ENCODE results near the gene SNRNP35.
"Not testable (repeated sequence)": the region's sequence is repeated elsewhere in the genome, so short reads cannot be mapped to it uniquely, and the experiment has no call there.

The SNRNP35 gene

DNA sequence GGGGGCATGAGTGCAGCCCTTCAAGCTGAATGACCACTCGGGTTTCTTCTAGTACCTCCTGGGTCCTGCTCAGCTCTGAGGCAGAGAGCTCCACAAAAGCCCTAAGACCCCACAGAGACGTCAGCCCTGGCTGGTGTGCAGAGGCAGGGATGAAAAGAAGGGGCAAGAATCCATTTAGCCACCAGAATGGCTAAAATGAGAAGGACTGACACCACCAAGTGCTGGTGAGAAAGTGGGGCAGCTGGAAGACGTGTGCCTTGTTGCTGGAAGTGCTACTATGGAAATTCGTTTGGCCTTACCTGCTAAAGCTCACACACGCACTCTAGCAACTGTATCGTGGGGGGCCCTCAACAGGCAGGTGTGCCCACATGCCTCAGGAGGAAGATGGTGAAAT, 48.9 kb downstream of the SNRNP35 start:
- H3K9ac ChIP-seq (ENCODE audit: low read depth, low read length, poor library complexity, severe bottlenecking), result no peak overlapping the region
- no peak overlapping the region for H2AFZ ChIP-seq (ENCODE audit: low read length)
- H3F3A ChIP-seq (ENCODE audit: low read depth), result no peaks in the 10 kb centered on the region
- no peaks in the 10 kb centered on the region for H3K36me3 ChIP-seq (ENCODE audit: insufficient read depth, low read length)
- H3K4me1 ChIP-seq (ENCODE audit: insufficient read depth, low read length, poor library complexity, severe bottlenecking), result no peaks in the 10 kb centered on the region
- no peak overlapping the region for H3K4me2 ChIP-seq (ENCODE audit: low read depth, low read length, poor library complexity, severe bottlenecking)
- H3K79me2 ChIP-seq (ENCODE audit: insufficient read depth, low read length), result no peaks in the 10 kb centered on the region
- no peak overlapping the region for H3K4me3 ChIP-seq (ENCODE audit: low read length, poor library complexity, severe bottlenecking)
- H3K27me3 ChIP-seq (ENCODE audit: insufficient read depth, low read length, poor library complexity, severe bottlenecking), result no peaks in the 10 kb centered on the region
- no peaks in the 10 kb centered on the region for H4K20me1 ChIP-seq (ENCODE audit: insufficient read depth, low read length, poor library complexity, severe bottlenecking)
- no peaks in the 10 kb centered on the region for H3K9me2 ChIP-seq (replicated peaks; ENCODE audit: low read depth, low read length)
- TF ChIP-seq, protein P1, sequence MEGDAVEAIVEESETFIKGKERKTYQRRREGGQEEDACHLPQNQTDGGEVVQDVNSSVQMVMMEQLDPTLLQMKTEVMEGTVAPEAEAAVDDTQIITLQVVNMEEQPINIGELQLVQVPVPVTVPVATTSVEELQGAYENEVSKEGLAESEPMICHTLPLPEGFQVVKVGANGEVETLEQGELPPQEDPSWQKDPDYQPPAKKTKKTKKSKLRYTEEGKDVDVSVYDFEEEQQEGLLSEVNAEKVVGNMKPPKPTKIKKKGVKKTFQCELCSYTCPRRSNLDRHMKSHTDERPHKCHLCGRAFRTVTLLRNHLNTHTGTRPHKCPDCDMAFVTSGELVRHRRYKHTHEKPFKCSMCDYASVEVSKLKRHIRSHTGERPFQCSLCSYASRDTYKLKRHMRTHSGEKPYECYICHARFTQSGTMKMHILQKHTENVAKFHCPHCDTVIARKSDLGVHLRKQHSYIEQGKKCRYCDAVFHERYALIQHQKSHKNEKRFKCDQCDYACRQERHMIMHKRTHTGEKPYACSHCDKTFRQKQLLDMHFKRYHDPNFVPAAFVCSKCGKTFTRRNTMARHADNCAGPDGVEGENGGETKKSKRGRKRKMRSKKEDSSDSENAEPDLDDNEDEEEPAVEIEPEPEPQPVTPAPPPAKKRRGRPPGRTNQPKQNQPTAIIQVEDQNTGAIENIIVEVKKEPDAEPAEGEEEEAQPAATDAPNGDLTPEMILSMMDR (conservative IDR thresholded peaks at IDR 0.05; ENCODE audit: low read length), result no peak
- TF ChIP-seq EZH2phosphoT487 (IDR thresholded peaks at IDR 0.05; ENCODE audit: borderline replicate concordance), result no peak
- no peaks in the 10 kb centered on the region for H3K9me3 ChIP-seq (ENCODE audit: insufficient read depth, low read depth, low read length)

DNA sequence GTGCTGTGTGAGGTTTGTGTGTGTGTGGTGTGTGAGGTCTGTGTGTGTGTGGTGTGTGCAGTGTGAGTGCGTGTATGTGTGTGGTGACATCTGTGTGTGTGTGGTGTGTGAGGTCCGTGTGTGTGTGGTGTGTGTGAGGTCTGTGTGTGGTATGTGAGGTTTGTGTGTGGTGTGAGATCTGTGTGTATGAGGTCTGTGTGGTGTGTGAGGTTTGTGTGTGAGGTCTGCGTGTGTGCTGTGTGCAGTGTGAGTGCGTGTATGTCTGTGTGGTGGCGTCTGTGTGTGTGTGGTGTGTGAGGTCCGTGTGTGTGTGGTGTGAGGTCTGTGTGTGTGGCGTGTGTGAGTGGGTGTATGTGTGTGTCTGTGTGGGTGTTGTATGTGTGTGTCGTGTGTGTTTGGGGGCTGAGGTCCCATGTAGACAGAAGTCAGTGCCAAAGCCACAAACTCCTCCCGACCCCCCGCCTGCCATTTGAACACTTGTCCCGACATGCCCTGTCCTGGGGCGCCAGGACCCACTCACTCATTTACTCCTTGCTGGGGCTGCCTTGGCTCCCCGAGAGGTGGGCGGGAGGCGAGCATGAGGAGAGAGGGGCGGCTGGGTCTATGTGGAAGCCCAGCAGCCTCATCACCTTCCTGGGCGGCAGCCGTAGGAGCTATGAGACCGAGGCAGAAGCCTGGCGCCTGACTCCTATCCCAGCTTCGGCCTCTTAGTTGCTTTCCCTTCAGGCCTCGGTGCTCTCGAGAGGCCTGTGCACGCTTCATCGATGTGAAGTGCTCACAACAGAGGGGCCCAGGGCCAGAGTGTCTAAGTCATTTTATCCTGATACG, 55.1 kb downstream of the SNRNP35 start:
- no peak overlapping the region for H3K4me3 ChIP-seq (ENCODE audit: low read length, poor library complexity, severe bottlenecking)
- no peak overlapping the region for H3K9ac ChIP-seq (ENCODE audit: low read depth, low read length, poor library complexity, severe bottlenecking)
- no peaks in the 10 kb centered on the region for H3K4me1 ChIP-seq (ENCODE audit: insufficient read depth, low read length, poor library complexity, severe bottlenecking)
- TF ChIP-seq EZH2phosphoT487 (IDR thresholded peaks at IDR 0.05; ENCODE audit: borderline replicate concordance), result no peak
- TF ChIP-seq, protein P1 (conservative IDR thresholded peaks at IDR 0.05; ENCODE audit: low read length), result no peak
- no peaks in the 10 kb centered on the region for H3K36me3 ChIP-seq (ENCODE audit: insufficient read depth, low read length)
- no peaks in the 10 kb centered on the region for H3K27me3 ChIP-seq (ENCODE audit: insufficient read depth, low read length, poor library complexity, severe bottlenecking)
- no peaks in the 10 kb centered on the region for H3K9me3 ChIP-seq (ENCODE audit: insufficient read depth, low read depth, low read length)
- H3F3A ChIP-seq (ENCODE audit: low read depth), result no peaks in the 10 kb centered on the region
- no peaks in the 10 kb centered on the region for H4K20me1 ChIP-seq (ENCODE audit: insufficient read depth, low read length, poor library complexity, severe bottlenecking)
- H3K9me2 ChIP-seq (replicated peaks; ENCODE audit: low read depth, low read length), result no peaks in the 10 kb centered on the region
- no peak overlapping the region for H3K4me2 ChIP-seq (ENCODE audit: low read depth, low read length, poor library complexity, severe bottlenecking)
- no peaks in the 10 kb centered on the region for H3K79me2 ChIP-seq (ENCODE audit: insufficient read depth, low read length)
- H2AFZ ChIP-seq (ENCODE audit: low read length), result no peak overlapping the region

DNA sequence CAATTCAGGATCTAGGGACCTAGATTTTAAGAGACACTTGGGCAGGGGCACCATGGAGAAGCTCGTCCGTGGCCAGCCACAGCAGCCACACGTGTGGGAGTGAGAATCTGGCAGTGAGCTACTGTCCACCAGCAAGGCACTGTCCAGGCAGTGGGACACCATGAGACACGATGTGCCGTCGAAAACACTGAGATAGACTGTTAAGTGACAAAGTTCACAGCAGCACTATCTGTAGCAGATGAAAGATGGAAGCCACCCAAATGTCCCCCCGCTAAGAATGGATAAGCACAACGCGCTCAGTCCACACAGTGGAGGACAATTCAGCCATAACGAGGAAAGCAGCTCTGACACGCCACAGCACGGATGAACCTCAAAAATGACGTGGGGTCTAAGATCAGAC, 55.9 kb downstream of the SNRNP35 start:
- Histone ChIP-seq H3K36me3 (ENCODE audit: insufficient read depth, low read length) (no peaks in the 10 kb centered on the region), H3K9me2 (replicated peaks; ENCODE audit: low read depth, low read length) (no peaks in the 10 kb centered on the region), H3K27me3 (ENCODE audit: insufficient read depth, low read length, poor library complexity, severe bottlenecking) (no peaks in the 10 kb centered on the region), H3F3A (ENCODE audit: low read depth) (no peaks in the 10 kb centered on the region), H3K4me1 (ENCODE audit: insufficient read depth, low read length, poor library complexity, severe bottlenecking) (no peaks in the 10 kb centered on the region), H3K4me2 (ENCODE audit: low read depth, low read length, poor library complexity, severe bottlenecking) (no peak overlapping the region), H3K9ac (ENCODE audit: low read depth, low read length, poor library complexity, severe bottlenecking) (no peak overlapping the region), H3K79me2 (ENCODE audit: insufficient read depth, low read length) (no peaks in the 10 kb centered on the region), H4K20me1 (ENCODE audit: insufficient read depth, low read length, poor library complexity, severe bottlenecking) (no peaks in the 10 kb centered on the region), H3K4me3 (ENCODE audit: low read length, poor library complexity, severe bottlenecking) (no peak overlapping the region), H2AFZ (ENCODE audit: low read length) (no peak overlapping the region), H3K9me3 (ENCODE audit: insufficient read depth, low read depth, low read length) (no peaks in the 10 kb centered on the region)
- TF ChIP-seq EZH2phosphoT487 (IDR thresholded peaks at IDR 0.05; ENCODE audit: borderline replicate concordance), result no peak
- TF ChIP-seq, protein P1 (conservative IDR thresholded peaks at IDR 0.05; ENCODE audit: low read length), result no peak

GRCh38 chr12:123514582-123515221, 56.8 kb downstream of the SNRNP35 start:
- not testable (repeated sequence) for H3K4me3 ChIP-seq (ENCODE audit: low read length, poor library complexity, severe bottlenecking); H3K79me2 ChIP-seq (ENCODE audit: insufficient read depth, low read length); H2AFZ ChIP-seq (ENCODE audit: low read length); H3K9me3 ChIP-seq (ENCODE audit: insufficient read depth, low read depth, low read length); H3K9ac ChIP-seq (ENCODE audit: low read depth, low read length, poor library complexity, severe bottlenecking); H3K9me2 ChIP-seq (replicated peaks; ENCODE audit: low read depth, low read length); H4K20me1 ChIP-seq (ENCODE audit: insufficient read depth, low read length, poor library complexity, severe bottlenecking); H3K4me1 ChIP-seq (ENCODE audit: insufficient read depth, low read length, poor library complexity, severe bottlenecking); H3F3A ChIP-seq (ENCODE audit: low read depth); H3K36me3 ChIP-seq (ENCODE audit: insufficient read depth, low read length); H3K4me2 ChIP-seq (ENCODE audit: low read depth, low read length, poor library complexity, severe bottlenecking); H3K27me3 ChIP-seq (ENCODE audit: insufficient read depth, low read length, poor library complexity, severe bottlenecking)

All from Loucy (cell line).